Vagina (tissue), 2 donors: ENCODE results near the gene CCDC33.

Experiments used
- CTCF ChIP-seq, 3 experiments: fragments of 450-650 bp in 2 of 3; fragments of 200-600 bp in 1 of 3; sonication (generic) in 1 of 3; IDR thresholded peaks; one replicate each; pipeline ENCODE4 v1.5.1; 2017 to 2019; ENCODE audit warnings: antibody characterized with exemption in 3 of 3, mild to moderate bottlenecking in 2 of 3, moderate library complexity in 2 of 3
- POLR2A ChIP-seq, 2 donors: fragments of 450-650 bp; IDR thresholded peaks; one replicate each; pipeline ENCODE4 v1.6.1; 2017; ENCODE audit warnings: antibody characterized with exemption in 2 of 2, mild to moderate bottlenecking in 2 of 2, moderate library complexity in 2 of 2
- POLR2AphosphoS5 ChIP-seq, 2 donors: sonication (generic); formaldehyde crosslinking; IDR thresholded peaks; one replicate each; pipeline ENCODE4 v1.9.0; 2017; ENCODE audit warnings: antibody characterized with exemption in 2 of 2, mild to moderate bottlenecking in 2 of 2, low read depth in 1 of 2; ENCODE audit not compliant: insufficient read depth in 1 of 2

DNA sequence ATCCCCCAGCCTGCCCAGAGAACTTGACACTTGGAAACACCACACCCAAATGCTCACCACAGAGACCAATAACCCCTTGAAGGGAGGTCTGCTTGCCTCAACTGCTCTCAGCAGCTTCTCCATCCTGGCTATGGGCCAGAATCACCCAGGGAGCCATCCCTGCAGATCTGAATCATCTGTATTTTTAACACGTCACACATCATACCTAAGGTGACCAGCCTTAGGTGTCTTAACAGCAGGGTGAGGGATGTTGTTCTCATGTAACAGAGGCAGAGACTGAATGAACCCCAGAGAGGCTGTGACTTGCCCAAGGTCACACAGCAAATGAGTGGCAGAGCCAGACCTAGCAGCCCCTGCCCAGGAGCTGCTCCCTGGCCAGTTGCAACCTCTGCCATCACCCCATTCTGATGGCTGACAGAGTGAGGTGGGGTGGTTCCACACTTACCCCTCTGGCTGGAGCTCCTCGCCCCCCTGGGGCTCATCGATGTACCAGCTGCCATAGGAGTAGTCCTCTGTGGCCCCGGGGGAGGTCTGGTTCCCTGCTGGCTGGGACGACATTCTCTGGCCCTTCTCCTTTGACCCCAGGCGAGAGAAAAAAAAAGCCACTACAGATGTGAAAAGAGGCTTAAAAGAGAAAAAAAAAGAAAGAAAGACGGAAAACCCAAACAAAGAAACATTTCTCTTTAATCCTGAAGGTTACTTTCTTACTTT lies 34.3 kb upstream of the CCDC33 start:
- no peak for TF ChIP-seq CTCF (IDR thresholded peaks at IDR 0.05)
- no peak for TF ChIP-seq POLR2A (IDR thresholded peaks at IDR 0.05)
- no peak for TF ChIP-seq POLR2AphosphoS5 (IDR thresholded peaks at IDR 0.05; ENCODE audit: insufficient read depth in 1 of 2, low read depth in 1 of 2)
